NCI-H748 treated with DMSO at 0.1 percent for 48 hours (cell line): ENCODE data around the gene OSBP.

ENCODE experiments used
- DNase-seq: peaks from one replicate; lab custom pipeline; 2025; lab: John Stamatoyannopoulos, UW

The OSBP gene

DNA sequence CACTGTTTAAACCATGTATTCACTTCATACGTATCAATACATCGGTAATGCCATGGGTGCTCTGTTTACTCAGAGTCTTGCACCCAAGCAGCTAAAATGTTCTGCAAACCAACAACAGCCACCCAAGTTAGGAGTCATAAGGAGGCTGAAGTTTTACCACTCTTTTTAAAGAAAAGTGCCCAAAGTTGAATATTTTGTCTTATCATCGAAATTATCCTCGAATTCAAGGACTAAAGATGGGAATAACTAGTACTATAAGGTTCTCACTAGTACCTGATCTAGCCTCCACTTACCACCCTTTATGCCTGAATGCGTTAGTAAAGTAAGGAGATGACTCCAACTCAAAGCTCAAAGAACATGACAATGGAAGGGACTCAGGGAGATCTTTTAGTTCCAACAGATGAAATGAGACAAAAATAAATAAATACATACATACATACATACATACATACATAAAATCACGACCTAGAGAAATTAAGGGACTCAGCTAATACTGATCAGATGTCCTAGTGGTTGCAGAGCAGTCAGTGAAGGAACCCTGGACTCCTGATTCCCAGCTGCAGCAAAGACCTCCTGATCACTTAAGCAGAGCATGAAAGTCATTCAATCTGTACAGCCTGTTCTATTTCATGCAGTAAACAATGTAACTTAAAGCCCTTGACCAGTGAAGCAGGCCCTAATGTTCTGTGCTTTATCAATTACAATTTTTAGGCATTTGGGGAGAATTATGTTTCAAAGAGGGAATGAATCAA is 7.7 kb downstream of the OSBP start:
- DNase-seq = no peak

DNA sequence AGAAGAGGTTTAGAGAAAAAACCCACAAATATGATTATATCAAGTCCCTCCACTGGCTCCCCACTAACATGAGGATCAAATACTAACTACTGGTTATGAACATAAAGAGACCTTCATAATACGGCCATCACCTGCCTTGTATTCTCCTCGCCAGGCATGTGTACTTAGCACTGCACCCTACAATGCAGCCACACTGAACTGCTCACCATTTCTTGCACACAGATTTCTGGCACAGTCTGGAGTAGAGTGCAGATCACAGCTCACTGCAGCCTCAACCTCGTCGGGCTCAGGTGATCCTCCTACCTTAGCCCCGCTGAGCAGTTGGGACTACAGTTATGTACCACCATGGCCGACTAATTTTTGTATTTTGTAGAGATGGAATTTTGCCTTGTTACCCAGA is 13.1 kb downstream of the OSBP start:
- no peak for DNase-seq

DNA sequence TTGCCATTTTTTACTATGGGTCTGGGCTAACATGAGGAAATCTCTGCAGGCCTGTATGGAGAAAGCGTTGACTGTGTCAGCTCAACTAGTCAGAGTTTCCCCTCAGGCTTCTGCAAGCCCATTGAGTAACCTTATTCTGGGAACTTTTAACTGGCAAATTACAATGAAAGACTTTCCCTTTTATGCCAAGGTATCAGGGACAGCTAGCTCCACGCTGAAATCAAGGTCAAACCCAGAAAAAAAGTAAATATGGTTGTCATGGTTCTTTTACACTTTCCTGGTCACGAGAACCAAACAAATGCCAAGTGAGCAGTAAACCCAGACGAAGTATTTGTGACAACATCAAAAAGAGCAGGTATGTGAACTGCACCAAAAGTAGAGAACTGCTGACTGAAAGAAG is 13.8 kb downstream of the OSBP start:
- no peak for DNase-seq

DNA sequence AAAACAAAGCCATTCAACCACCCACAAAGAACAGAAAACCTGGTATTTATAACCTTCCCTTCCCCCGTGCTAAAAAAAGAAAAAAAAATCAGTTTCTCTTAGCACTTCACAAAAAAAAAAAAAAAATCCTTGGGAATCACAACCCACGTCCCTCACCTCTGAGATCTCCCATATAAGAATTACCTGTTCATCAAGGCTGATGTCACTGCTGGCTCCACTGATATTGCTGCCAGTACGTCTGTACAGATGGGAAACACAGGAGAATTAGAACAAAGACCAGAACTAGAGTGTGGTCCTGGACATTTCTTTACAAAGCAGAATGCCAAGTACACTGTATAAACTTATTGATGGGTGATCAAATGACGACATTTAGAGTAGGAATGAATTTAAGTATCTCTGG is 14.9 kb downstream of the OSBP start:
- DNase-seq = no peak

DNA sequence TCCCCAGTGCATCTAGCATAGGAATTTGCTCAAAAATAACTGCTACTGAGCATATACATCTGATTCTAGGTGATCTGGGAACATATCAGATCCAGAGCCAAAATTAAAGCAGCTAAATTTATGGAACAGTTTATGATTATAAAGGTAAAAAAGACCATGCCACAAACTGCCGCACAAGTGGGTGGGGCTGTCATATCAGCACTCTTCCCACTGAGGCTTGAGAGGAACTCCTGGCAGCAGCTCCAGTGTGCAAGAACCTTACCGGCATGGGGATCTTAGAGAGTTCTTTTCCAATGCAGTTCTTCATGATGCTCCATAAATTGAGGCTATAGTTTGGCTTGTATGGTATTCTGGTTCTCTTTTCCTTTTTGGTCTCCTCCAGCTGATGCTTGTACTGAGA is 15.3 kb downstream of the OSBP start:
- no peak for DNase-seq

DNA sequence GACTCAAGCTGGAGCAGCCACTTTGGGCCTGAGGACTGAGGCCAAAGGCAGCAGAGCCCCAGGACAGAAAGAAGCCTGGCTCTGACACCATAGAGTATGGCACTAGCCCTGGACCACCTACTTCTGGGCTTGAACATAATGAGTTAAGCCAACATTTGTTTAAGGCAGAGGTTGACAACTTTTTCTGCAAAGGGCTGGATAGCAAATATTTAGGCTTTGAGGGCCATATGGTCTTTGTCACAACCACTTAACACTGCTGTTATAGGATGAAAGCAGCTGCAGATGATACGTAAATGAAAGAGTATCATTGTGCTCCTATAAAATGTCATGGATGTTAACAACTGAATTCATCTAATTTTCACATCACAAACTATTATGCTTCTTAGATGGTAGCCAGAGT is 16.6 kb downstream of the OSBP start:
- DNase-seq = no peak

DNA sequence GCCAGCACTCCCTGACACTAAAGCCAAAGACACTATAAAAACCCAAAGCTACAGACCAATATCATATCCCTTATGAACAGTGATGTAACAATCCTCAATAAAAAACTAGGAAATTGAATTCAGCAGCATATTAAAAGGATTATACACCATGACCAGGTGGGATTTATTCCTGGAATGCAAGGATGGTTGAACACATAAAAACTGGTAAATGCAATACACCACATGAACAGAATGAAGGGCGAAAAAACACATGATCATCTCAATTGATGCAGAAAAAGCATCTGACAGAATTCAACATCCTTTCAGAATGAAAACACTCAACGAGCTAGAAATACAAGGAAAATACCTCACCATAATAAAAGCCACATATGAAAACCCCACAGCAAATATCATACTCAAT is 31.3 kb downstream of the OSBP start:
- DNase-seq = no peak

DNA sequence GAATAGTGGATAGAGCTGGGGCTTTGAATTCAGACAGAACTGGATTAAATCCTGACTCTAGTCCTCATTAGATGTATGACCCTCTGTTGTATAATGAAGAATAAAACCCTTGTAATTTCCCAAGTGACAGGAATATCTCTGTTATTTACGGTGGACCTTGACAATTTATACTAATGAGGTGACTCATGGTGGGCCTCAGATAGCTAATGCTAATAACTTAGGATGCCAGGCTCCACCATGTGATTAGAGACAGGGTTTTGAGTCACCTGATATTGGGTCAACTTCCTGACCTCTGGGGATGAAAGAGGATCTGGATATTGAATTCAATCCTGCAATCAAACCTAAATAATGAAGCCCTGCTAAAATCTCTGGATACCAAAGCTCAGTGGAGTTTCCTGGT is 33.6 kb downstream of the OSBP start:
- no peak for DNase-seq

DNA sequence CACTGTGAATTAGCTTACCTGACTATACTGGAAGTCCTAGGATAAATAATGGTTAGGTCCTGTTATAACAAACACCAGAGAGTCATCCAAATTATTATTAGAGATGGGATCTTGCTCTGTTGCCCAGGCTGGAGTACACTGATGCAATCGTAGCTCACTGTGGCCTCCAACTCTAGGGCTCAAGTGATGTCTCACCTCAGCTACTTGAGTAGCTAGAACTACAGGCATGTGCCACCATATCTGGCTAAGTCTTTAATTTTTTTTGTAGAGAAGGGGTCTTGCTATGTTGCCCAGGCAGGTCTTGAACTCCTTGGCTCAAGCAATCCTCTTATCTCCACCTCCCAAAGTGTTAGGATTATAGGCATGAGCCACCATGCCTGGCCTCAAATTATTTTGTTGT is 37.2 kb downstream of the OSBP start:
- DNase-seq = no peak

DNA sequence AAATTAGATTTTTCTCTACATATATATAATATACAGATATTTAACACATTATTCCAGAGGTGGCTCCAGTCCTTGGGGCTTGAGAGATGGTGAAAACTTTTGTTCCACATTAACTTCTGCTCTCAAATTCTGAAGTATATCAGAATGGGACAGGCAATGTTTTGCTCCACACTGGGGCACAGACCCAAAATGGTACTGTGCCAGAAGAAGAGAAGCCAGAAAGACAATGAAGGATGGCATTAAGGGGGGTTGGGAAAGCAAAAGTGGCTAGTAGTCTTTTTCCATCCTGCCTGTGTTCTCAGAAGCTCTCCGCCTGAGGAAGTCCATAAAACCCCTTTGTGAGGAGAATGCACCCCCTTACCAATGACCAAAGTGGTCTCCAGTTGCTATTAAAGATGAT is 40.1 kb downstream of the OSBP start:
- no peak for DNase-seq

DNA sequence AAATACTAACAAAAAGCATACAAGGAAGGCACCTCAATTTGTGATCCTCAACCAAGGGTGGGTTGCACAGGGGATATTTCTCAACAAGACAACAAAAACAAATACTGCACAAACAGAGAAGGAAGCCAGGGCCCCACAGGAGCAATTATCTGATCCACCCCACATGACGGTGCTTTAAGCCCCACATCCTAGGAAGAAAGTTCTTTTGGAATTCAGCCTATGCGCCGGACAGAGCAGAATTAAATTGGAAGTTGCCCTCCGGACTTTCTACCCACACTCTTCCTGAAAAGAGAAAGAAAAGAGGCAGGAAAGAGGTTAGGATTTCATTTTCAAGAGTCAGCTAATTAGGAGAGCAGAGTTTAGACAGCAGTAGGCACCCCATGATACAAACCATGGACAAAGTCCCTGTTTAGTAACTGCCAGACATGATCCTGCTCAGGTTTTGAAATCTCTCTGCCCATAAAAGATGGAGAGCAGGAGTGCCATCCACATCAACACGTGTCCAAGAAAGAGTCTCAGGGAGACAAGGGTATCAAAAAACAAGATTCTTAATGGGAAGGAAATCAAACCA is 40.6 kb downstream of the OSBP start:
- no peak for DNase-seq

DNA sequence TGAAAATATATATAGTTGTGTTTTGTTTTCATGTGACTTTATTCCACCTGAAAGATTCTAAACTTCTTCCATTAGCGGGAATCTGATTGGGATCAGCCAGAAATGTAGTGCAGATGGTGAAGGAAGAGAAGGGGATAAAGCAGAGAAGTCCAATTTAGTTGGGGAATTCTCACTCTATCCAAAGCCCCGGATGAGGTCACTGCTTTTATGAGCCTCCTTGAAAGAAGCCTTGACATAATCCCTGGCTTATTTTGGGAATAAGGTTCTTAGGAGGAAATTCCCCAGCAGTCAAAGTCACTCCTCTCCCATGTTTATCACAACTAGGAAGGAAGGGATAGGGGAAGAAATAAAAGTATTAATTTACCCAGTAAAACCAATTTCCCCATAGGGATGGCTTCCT is 41.1 kb downstream of the OSBP start:
- DNase-seq = no peak

DNA sequence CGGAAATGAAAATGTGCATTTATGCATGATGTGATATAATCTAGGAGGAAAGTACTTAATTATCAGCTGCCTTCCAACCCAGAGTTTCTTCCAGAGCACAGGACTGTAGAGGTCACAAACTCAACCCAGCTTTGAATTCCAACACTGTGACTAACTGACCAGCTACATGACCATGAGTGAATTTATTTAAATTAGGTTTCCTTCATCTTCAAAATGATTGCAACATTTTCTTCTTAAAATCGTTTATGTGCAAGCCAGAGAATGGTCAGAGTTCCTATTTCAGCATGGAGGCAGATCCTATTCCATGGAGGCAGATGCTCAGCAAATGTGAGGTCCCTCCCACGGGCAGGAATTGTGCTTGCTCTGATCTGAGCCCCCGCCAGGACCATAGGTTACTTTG is 42.4 kb downstream of the OSBP start:
- no peak for DNase-seq

DNA sequence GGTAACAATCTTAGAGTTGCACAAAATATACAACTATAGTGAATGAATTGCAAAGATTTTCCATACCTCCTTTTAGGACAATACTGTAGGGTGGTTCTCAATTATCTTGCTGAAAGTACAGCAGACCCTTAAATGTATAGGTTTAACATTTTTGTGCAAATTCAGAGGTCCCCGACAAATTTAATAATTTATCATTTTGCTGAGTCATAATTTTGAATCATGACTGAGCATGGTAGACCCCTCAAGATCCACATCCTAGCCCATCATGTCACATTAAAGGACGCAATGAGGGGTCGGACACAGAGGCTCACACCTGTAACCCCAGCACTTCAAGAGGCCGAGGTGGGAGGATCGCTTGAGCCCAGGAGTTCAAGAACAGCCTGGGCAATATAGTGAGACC is 43.5 kb downstream of the OSBP start:
- DNase-seq = no peak

DNA sequence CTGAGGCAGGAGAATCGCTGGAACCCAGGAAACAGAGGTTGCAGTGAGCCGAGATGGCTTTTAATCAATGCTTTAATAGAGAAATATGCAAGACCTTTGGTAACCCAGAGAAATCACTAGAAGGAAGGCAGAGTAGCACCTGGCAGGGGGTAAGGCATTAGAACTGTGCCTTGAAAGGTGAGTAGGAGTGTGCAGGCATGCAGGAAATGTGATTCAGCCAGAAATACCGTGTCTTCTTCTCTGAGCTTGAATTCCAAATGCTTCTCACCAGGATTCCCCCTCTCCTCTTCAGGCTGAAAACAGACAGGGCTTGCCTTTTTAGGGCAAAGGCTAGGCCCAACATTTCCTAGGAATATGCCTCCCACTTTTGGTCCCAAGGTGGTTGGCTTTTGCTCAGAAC is 53.3 kb downstream of the OSBP start:
- no peak for DNase-seq

DNA sequence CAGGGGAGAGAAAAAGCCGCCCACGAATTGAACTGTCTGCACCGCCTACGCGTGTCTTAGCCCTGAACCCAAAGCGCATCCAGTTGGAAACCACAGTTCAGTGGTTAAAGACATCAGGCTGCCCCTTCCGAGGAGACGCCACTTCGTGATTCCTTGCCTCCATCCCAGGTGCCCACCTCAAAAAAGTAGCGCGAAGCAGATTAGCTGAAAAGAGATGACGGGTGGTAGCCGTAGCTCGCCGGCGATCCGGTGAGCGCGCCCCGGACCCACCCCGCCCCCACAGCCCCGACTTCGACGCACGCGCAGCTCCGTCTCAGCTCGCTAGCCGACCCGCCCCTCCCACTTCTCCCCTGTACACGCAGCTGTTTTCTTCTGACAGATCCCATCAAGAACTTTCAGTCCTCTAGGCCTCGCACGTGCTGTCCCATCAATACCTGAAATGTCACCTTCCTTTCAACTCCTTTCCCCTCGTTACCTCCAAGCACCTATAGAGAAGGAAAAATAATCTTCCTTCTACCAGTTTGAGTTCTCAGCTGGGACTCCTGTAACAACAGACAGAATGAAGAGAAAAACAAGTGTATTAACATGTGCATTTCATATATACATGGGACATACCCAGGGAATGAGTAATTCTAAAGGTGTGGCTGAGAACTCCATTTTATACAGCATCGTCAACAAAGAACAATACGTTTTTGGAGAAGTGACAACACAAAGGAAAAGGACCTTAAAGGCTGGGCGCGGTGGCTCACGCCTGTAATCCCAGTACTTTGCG is 54.7 kb downstream of the OSBP start:
- DNase-seq = peak; percentile 66

DNA sequence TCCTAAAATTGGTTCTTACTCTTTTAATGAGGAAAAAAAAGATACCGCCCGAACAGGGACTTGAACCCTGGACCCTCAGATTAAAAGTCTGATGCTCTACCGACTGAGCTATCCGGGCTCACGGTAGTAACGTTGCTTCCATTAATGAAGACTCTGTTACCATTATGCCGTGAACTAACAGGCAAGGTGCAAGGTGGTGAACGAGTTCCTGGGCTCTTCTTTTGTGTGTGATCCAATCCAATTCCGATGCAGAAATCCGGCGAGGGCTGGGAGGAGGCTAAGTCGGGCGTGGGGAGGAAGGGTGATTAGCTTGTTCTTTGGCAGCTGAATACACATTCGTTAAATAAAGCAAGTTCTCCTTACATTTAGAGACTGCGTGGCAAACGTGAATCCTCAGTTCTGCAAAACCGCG is 55.3 kb downstream of the OSBP start:
- DNase-seq = peak; percentile 54

DNA sequence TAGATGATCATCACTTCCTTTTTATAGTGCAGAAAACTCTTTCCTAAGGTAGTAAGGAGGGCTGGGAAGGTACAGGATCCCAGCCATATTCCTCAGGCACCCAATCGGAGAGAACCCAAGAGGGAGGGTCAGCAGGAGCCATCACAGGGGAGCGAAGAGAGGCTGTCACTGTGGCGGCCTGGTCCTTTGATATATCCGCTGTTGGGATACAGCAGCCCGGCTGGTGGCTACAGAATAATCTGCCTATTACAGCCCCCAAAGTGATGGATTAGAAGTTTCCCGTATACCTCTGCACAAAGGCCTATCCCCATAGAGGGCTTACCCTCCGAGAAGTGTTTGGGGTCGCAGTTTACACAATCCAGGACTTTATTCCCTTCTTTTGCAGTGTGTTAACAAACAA is 55.7 kb downstream of the OSBP start:
- DNase-seq = no peak

DNA sequence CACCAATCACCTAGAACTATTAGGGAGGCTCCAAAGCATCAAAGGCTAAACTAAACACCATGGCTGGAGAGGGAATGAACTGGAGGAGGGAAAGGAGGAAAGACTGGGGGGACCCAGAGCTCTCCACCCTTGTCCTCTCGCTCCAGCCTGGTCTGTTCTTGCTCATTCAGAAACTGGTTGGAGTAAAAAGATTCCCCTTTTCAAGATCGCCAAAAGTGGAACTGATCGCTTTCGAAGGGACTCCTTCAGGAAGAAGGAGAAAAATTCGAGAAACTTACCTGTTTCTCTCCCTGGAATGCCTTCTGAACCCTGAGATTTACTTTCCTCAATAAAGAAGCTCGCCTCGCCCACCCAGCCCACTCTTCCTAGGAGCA is 57.3 kb downstream of the OSBP start:
- peak; percentile 51 for DNase-seq

DNA sequence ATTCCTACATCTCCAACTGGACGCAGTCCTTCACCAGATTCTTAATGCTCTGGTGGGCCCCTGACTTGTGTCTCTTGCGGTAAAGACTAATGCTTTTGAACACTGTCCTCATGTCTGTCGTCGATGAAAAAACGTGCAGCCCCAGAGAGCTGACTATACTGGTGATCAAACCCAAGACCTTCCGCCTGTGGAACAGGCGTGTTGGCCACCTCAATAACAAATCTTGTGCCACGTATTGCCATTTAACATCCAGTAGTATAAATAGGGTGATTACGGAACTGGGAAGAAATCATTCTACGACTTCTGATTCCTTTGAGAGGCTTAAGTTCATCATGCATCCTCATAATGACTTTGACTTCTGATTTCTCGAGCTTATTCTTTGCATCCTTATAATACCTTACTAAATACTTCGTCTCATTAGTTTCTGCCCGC is 58.6 kb downstream of the OSBP start:
- DNase-seq = peak; percentile 81

DNA sequence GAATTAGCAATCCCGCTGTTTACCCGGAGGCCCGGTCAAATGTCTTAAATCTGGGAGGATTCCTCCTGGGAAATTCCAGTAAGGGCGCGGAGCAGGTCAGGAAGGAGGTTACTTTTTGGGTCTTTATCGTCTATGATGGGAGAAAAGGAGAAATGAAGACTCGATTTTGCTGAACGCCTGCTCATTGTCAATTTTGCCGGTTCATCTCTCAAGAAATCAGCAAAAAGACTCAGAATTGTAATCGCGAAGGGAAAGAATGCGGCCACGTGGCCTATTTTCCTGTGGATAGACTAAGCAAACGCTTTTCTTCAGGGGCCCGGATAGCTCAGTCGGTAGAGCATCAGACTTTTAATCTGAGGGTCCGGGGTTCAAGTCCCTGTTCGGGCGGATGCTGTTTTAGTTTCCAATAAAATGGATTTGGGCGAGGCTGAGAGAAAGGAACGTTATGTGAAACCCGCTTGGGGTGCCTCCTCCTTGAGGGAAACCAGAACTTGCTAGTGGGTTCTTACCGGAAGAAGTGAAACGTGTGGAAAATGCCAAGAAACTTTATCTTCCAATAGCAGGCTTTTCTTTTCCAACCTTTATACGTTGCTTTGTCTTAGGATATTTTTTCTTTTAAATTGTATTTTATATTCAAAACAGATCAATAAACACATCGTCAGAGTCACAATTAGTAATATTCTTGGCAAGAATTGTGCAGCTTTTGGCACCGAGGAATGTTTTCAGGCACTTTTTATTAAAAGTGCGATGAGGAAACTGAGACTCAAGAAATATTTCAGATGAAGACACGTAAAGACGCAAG is 59.3 kb downstream of the OSBP start:
- DNase-seq = peak; percentile 64

DNA sequence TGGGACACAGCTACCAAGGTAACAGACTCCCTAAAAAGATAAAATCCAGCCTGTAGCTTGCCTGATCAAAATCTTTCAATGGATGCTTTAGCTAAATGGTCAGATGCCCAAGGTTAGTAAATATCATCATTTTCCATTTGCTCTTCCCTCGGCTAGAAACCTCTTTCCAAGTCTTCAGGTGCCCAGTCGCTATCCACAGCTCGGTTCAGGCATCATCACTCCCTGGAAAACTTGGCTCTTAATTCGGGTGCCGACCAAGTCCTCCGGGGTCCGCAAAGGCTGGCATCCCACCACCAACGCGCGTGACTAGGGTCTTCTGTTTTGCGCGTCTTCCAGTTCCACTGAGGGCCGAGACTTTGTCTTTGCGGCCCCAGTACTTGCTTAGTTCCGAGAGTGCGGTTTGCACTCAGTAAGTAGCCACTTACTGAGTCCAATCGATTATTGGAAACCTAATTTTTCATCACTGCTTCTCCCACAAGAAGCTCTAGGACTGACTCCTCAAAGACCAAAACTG is 59.9 kb downstream of the OSBP start:
- peak; percentile 24 for DNase-seq
